OCI-LY3 (cell line): ENCODE measurements around the gene PHLDA2.

Experiments used
- H2AFZ ChIP-seq: fragments of 200-600, 300-600 bp; shearing (Covaris generic); 2 replicates; pipeline ENCODE4 v1.6.0; 2014; ENCODE audit warnings: antibody characterized with exemption, low read depth, low read length
- H3K27ac ChIP-seq: fragments of 200-600, 300-600 bp; sonication (generic); 2 replicates; pipeline ENCODE4 v1.5.1; 2014; ENCODE audit warnings: mild to moderate bottlenecking, low read length, moderate library complexity, mixed read lengths
- H3K27me3 ChIP-seq: fragments of 200-600, 300-600 bp; sonication (generic); 2 replicates; pipeline ENCODE4 v1.6.1; 2014; ENCODE audit warnings: low read depth, low read length, mixed read lengths
- H3K36me3 ChIP-seq: fragments of 200-600, 300-600 bp; sonication (generic); replicated peaks from 2 replicates; pipeline ENCODE3; 2014; ENCODE audit warnings: low read depth, low read length, mixed read lengths
- H3K4me1 ChIP-seq: fragments of 300-600, 200-600 bp; sonication (generic); 2 replicates; pipeline ENCODE4 v1.6.1; 2014; ENCODE audit warnings: low read length, mixed read lengths
- H3K4me2 ChIP-seq: fragments of 200-600, 300-600 bp; sonication (generic); 2 replicates; pipeline ENCODE4 v1.6.1; 2014; ENCODE audit warnings: low read length, mixed read lengths
- H3K4me3 ChIP-seq: fragments of 300-600, 200-600 bp; sonication (generic); 2 replicates; pipeline ENCODE4 v1.5.1; 2014; ENCODE audit warnings: antibody characterized with exemption, mild to moderate bottlenecking, low read length, moderate library complexity
- H3K79me2 ChIP-seq: fragments of 300-600, 200-600 bp; shearing (Covaris generic); 2 replicates; pipeline ENCODE4 v1.6.1; 2014; ENCODE audit warnings: mild to moderate bottlenecking, low read length, mixed read lengths
- H3K9ac ChIP-seq: fragments of 300-600, 200-600 bp; shearing (Covaris generic); 2 replicates; pipeline ENCODE4 v1.6.0; 2014; ENCODE audit warnings: mild to moderate bottlenecking, low read length, moderate library complexity
- H3K9me3 ChIP-seq: fragments of 200-600, 300-600 bp; shearing (Covaris generic); 2 replicates; pipeline ENCODE4 v1.6.1; 2014; ENCODE audit warnings: low read length, mixed read lengths; ENCODE audit not compliant: insufficient read depth
- H4K20me1 ChIP-seq: fragments of 200-600, 300-600 bp; sonication (generic); 2 replicates; pipeline ENCODE4 v1.6.1; 2016; ENCODE audit warnings: low read length, mixed read lengths; ENCODE audit not compliant: insufficient read depth
- CTCF ChIP-seq: fragments of 200-600, 300-600 bp; sonication (generic); IDR thresholded peaks from 2 replicates; pipeline ENCODE4 v1.5.1; 2014; ENCODE audit warnings: antibody characterized with exemption, low read length, low read depth
- EZH2phosphoT487 ChIP-seq: fragments of 200-600 bp; shearing (Covaris generic); IDR thresholded peaks from 2 replicates; pipeline ENCODE4 v1.6.1; 2018; ENCODE audit warnings: antibody characterized with exemption, mixed run types, low read depth

Gene PHLDA2

DNA sequence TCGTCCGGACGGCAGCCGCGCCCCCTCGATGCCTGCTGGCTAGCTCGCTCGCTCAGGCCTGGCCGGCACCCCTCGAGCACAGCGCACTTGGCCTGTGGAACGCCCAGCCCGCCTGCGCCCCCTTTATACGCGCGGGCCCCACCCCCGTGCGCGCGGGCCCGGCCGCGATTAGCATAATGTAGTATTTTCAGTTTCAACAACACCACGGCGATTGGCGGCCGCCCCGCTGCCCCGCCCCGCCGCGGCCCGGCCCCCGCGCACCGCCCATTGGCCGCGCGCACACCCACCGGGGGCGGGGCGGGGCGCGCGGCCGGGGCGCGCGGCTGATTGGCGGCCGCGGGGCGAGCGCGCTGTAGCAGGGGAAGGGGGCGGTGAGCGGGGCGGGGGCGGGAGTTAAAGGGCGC, 43.5 kb downstream of the PHLDA2 start, which contains the start of gene CDKN1C:
Gene CDKN1C (minus strand): TSS at position 98 of the 404 bp plus-strand sequence. CDS start 319 bp downstream, outside the sequence.
- Histone ChIP-seq H3K9me3 (no peaks in the 10 kb centered on the region), H3K4me2 (no peak within 1 kb of the TSS), H3K27me3 (no peaks in the 10 kb centered on the region), H3K36me3 (no peaks in the 10 kb centered on the region), H4K20me1 (no peaks in the 10 kb centered on the region), H3K4me3 (no peak within 1 kb of the TSS), H3K9ac (no peak within 1 kb of the TSS), H3K79me2 (no peaks in the 10 kb centered on the region), H2AFZ (no peak within 1 kb of the TSS), H3K4me1 (peaks cover 8% of the 10 kb centered on the region), H3K27ac (no peak within 1 kb of the TSS)
- TF ChIP-seq CTCF (no peak), EZH2phosphoT487 (no peak)

GRCh38 chr11:2885017-2885677, 44.1 kb downstream of the PHLDA2 start:
- no peak overlapping the region for H3K4me2 ChIP-seq
- H3K9ac ChIP-seq, result no peak overlapping the region
- no peaks in the 10 kb centered on the region for H3K79me2 ChIP-seq
- no peak overlapping the region for H3K27ac ChIP-seq
- H2AFZ ChIP-seq, result no peak overlapping the region
- H3K4me3 ChIP-seq, result no peak overlapping the region
- H3K36me3 ChIP-seq, result no peaks in the 10 kb centered on the region
- TF ChIP-seq CTCF (no peak), EZH2phosphoT487 (no peak)
- no peaks in the 10 kb centered on the region for H3K9me3 ChIP-seq
- no peaks in the 10 kb centered on the region for H3K27me3 ChIP-seq
- peaks cover 3% of the 10 kb centered on the region for H3K4me1 ChIP-seq
- no peaks in the 10 kb centered on the region for H4K20me1 ChIP-seq

- no peaks in the 10 kb centered on the region for H3K9me3 ChIP-seq
- no peaks in the 10 kb centered on the region for H4K20me1 ChIP-seq
- H3K4me1 ChIP-seq, result no peaks in the 10 kb centered on the region
- no peaks in the 10 kb centered on the region for H3K36me3 ChIP-seq
- H3K4me2 ChIP-seq, result no peak overlapping the region
- no peak overlapping the region for H2AFZ ChIP-seq
- no peaks in the 10 kb centered on the region for H3K27me3 ChIP-seq
- no peak overlapping the region for H3K27ac ChIP-seq
- no peak for TF ChIP-seq CTCF
- TF ChIP-seq EZH2phosphoT487, result no peak
- no peaks in the 10 kb centered on the region for H3K79me2 ChIP-seq
- H3K9ac ChIP-seq, result no peak overlapping the region
- H3K4me3 ChIP-seq, result no peak overlapping the region
These were observed 45.0 kb downstream of the PHLDA2 start for GRCh38 chr11:2883979-2884815.

DNA sequence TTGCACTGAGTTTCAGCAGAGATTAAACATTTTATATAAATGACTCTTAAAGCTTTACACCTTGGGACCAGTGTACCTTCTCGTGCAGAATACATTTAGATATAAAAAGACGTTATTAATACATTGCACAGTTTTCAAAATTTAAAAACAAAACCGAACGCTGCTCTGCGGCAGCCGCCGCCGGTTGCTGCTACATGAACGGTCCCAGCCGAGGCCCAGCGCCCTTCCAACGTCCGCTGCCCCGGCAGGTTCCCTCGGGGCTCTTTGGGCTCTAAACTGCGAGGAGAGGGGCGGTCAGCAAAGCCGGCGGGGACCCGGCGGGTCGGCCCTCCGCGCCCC, 45.6 kb downstream of the PHLDA2 start:
- Histone ChIP-seq H3K4me2 (no peak overlapping the region), H4K20me1 (no peaks in the 10 kb centered on the region)

More for the DNA sequence above, 45.6 kb downstream of the PHLDA2 start:
- no peaks in the 10 kb centered on the region for H3K27me3 ChIP-seq
- H3K9me3 ChIP-seq, result no peaks in the 10 kb centered on the region
- H3K4me1 ChIP-seq, result no peaks in the 10 kb centered on the region
- no peak overlapping the region for H3K9ac ChIP-seq
- H2AFZ ChIP-seq, result no peak overlapping the region
- H3K4me3 ChIP-seq, result no peak overlapping the region
- no peak overlapping the region for H3K27ac ChIP-seq
- TF ChIP-seq CTCF (no peak), EZH2phosphoT487 (no peak)
- H3K79me2 ChIP-seq, result no peaks in the 10 kb centered on the region
- no peaks in the 10 kb centered on the region for H3K36me3 ChIP-seq
